CD4-positive, alpha-beta T cell treated with Interleukin-2 at 100 ng/mL for 4 hours (primary cell): Measurements from ENCODE around the gene SLC39A11.

ENCODE experiments used
- DNase-seq: peaks from one replicate; pipeline ENCODE4 v3.0.0-alpha.2; 2020; ENCODE audit warnings: low spot score

Gene SLC39A11

DNA sequence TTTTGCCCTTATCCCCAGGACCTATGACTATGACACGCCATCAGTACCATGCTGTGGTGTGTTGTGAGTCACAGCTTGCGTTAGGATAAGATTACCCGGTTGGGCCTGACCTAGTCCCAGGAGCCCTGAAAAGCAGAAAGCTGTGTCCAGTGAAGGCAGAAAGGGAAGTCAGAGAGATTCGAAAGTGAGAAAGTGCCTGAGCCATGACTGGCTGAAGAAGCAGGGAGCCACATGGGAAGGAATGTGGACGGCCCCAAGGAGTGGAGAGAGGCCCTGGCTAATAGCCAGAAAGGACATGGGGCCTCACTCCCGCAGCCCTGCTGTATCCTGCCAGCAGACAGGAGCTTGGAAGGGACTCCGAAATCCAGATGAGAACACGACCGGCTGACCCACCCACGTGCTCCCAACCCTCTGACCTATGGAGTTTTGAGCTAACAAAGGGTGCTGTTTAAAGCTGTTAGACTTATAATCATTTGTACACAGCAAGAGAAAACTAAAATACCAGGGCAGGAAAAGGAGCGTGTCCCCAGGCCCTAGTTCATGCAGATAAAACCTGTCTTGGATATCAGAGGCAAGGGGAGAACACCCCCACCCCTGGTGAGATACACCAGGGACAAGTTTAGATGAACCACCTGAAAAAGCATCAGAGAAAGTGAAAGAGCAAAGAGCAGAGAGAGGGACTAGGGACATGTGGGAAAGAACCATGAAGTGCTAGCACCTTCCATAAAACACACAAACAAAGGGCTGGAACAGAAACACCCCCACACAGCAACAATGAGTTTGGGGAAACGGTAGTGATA lies 115.3 kb downstream of the SLC39A11 start:
- DNase-seq = peak; percentile 4

DNA sequence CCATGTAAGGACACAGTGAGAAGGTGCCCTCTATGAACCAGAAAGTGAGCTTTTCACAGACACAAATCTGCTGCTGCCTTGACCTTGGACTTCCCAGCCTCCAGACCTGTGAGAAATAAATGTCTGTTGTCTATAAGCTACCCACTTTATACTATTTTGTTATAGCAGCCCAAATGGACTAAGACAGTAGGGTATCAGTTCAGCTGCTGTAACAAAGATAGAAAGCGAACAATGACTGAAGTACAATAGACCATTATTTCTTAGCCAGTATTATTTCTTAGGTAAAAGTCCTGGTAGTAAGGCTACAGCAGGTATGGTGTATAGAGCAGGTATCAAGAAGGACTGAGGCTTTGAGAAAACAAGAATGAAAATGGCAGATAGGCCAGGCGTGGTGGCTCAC lies 117.0 kb downstream of the SLC39A11 start:
- DNase-seq = no peak

DNA sequence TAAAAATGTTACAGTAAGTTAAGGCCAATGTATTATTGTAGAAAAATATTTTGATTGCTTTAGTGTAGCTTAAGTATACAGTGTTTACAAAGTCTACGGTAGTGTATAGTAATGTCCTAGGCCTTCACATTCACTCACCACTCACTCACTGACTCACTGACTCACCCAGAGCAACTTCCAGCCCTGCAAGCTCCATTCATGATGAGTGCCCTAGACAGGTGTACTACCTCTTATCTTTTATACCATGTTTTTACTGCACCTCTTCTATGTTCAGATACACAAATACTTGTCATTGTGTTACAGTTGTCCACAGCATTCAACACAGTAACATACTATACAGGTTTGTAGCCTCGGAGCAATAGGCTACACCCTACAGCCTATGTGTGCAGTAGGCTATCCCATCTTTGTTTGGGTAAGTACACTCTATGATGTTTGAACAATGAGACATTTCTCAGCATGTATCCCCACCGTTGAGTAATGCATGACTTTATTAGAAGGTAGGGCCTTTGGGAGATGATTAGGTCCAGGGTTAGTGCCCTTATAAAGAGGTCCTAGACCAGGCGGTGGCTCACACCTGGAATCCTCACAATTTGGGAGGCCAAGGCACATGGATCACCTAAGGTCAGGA lies 117.8 kb downstream of the SLC39A11 start:
- no peak for DNase-seq

DNA sequence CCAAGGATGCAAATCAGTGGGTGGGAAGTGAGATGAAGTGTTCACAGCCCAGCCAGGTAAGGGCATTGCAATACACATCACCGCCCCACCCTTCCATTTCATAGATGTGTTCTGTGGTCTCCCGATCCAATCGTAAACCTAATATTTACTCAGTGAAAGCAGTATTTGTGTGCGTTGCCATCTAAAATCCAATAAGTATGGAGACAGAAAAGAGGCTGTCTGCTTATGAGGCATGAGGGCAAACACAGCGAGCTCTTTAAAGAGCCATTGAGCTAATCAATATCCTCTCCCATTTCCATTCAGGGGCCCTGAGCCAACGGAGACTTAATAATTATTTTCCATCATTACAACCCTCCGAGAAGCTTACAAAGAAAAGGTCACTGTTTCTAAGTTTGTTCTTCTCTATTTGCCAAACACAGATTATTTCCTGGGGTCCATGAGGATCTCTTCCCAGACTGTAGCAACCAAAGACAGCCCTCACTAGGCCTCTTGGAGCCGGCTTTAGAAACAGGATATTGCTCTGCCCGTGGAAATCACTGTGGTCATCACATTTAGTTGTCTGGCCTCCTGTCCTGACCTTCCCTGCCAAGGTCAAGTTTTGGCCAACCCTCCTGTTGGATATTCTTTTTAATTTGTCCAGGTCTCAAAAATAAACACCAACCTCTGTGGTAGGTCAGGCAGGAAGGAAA lies 120.1 kb downstream of the SLC39A11 start:
- no peak for DNase-seq

DNA sequence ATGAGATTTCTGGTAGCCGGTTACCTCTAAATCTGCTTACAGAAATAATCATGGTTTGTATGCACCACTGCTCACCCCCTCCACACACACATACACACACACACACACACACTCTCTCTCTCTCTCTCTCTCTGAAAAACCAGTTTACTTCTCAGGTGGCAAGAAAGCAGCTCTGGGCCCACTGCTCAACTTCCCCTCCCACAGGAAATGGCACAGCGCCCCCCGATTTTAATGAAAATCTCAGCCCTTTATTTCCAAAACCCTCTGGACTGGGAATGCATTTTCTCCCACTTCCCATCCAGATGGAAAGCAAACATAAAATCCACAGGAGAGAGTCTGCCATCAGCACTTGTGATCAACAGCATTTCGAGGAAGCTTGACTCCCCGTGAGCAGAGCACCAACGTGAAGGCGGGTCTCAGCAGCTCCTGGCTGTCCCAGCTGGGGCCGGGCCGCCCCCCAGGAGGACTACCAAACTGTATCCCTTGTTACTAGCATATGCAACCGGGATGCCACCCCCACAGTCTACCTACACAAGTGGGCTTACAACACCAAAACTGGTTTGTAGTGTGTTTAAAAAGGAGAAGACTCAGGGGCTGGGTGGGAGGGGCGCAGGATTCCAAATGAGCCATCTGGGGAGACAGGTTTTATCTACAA lies 121.1 kb downstream of the SLC39A11 start:
- DNase-seq = no peak

DNA sequence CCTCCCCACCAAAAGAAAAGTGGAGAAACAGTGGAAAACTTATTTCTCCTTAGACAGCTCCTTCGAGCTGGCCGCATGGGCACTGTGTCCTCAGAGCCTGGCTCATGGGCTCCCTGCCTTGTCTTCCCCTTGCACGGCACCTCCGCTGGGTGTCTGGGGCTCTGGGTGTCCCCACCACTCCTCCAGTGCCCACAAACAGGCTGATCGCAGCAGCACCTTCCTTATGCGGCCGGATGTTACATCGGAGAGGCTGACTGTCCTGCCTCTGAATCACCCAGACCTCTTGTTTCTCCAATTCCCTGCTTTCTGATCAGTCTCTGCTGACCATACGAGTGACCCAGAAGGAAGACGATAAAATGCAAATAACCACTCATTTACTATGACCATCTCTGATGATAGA lies 121.7 kb downstream of the SLC39A11 start:
- DNase-seq = no peak

DNA sequence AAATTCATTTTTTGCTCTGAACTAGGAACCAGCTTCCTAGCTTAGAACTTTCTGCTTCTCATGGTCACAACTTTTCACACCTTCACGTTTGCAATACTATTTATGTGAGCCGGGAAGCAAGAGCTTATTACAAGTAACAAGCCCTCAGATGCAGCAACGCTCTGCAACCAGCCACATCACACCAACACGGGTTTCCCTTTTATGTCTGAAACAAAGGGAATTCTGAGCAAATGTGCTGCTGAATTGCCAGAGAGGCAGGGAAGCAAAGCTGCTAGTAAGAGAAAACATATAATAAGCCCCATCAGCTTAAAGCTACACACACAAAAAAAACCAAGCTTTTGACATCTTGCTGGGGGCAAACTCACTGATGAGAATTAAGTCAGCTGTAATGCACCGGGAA lies 122.2 kb downstream of the SLC39A11 start:
- no peak for DNase-seq

DNA sequence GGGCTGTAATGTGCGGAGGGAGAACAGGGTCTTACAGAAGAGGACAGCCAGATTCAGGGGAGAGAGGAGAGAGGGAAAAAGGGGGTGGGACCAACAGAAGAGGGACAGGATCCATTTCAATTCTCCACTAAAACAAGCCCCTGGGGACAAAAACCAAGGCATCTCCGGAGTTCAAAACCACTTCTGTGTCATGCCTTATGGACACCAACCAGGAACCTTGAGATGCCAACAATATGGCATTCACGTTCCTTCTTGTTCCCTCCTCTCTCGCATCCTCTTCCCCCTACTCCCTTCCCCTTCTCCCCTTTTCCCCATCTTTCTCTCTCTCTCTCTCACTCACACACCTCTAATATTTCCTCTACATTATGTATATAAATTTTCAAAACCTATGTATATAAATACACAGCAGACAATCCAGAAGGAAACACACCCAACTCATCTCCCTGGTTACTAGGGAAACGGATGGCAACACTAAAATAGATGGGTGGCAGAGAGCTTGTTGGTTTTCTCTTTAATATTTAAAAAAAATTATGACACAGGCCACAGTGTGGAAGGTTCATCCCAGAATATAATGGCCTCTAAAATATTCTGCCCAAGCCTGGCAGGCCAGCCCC lies 123.1 kb downstream of the SLC39A11 start:
- DNase-seq = no peak

DNA sequence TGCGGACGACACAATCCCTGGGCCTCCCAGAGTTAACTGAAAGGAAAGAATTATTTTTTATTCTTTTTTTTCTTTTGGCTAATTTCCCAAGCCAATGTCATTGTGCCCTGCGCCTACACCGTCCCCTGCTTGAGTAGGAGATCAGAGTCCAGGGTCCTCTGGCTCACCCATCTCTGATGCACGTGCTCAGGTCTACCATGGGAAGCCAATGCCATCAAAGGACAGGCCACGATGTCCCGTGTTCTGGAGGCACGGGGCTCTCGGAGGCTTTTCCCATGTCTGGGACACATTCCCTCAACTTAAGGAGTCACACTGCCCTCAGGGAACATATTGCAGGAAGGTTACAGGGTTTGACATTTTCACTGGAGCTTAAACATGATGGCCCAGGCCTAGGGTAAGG lies 123.7 kb downstream of the SLC39A11 start:
- no peak for DNase-seq

DNA sequence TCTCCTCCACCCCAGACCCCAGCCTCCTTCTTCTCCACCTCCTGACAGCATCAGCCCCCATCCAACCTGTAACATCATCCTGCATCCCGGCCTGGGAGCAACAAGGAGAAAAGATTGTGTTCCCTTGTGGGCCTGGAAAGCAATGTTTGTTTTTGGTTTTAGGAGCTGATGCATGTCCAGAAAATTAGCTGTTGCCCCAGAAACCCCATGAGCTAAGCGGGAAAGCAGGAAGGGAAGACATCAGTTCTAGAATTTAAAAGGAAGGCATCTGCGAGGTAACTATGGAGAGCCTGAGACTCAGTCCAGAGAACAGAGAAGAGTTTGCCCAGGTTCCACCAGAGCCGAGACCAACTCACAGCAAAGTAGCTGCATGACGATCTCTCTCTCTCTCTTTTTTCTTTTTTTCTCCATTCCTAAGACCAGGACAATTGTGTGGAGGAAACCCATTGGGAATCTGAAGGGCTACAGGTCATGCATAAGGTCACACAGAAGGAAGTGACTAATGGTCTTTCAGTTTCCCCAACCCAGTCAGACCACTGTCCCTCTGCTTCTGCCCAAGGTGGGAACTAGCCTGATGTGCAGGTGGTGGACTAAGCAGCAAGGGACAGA lies 124.4 kb downstream of the SLC39A11 start:
- no peak for DNase-seq

DNA sequence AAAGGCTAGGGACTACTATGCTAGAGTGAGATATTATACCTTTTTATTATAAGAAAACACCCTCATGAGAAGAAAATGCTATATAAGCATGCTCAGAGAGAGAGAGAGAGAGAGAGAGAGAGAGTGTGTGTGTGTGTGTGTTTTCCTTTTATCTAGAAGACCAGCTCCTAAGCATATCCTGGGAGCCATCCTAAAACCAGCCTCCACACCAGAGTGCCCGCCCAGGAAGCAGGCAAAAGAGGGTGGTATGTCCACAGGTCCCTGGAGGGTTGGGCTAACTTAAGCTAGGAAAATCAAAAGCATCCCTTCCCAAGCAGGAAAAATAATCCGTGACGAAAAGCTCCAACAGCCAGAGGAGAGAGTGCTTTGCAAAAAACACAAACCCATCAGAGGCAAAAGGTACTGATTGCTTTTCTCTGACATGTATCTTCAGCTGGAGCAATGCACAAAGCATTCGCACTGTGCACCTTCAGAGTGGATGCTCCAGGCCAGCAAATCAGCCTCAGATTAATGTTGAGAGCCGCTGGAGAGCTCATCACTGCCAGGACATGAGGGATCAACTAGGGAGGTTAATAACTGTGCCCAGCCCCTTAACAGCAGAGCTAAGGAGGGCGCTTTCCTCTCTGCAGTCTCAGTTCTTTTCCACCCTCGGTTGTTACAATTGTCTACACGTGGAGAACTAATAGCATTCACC lies 125.1 kb downstream of the SLC39A11 start:
- no peak for DNase-seq

DNA sequence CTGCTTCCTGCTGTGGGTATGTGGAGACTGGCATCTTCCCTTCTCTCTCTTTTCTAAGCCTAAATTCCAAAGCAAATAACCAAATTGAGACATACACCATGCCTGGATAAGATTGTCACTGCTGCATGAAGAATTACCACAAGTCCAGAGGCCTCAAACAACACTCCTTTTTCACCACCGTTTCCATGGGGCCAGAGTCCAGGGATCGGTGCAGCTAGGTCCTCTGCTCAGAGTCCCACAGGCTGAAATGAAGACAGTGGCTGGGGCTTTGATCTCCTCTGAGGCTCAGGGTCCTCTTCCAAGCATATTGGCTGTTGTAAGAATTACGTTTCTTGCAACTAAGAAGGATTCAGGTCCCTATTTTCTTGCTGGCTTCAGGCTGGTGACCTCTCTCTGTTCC lies 130.4 kb downstream of the SLC39A11 start:
- DNase-seq = no peak

DNA sequence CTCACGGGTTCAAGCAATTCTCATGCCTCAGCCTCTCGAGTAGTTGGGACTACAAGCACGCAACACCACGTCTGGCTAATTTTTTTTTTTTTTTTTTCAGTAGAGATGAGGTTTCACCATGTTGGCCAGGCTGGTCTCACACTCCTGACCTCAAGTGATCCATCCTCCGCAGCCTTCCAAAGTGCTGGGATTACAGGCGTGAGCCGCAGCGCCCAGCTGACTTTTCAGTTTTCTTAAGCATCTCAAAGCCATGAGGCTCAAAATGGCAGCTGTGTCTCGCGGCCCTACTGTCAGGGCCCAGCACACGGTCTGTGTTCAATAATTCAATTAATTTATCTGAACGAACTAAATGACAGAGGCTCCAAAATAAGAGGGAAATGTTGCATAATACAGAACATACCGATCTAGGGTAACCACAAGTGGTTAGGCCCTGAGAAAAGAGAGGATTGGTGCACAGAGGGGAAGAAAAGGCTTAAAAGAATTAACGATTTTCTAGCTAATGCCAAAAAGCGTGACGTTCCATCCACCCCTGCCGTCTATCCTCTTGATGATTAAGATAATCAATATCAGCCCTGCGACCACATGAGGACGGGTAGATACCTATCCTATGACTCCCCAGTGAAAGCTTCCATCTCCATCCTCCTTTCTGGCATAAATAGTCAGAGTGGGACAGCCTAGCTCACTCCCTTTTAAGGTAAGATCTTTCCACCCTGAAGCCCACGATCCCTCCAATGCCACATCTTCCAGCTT lies 136.9 kb downstream of the SLC39A11 start:
- no peak for DNase-seq

DNA sequence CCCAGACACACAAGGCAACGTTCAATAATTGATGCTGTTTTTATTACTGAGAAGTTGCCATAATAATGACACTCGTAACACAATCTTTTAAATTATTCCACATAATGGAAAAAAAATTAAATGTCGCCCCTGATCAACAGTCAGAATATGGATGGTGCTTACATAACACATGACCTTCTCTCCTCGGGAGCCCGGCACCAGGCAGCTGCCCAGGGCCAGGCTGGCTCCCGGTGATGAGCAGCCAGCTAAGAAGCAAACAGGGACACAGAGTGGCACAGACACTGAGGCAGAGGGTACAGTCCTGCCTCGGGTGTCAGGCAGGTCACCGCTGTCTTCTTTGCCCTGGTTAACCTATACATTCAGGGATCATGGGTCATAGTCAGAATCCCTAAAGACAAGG lies 137.9 kb downstream of the SLC39A11 start:
- no peak for DNase-seq

DNA sequence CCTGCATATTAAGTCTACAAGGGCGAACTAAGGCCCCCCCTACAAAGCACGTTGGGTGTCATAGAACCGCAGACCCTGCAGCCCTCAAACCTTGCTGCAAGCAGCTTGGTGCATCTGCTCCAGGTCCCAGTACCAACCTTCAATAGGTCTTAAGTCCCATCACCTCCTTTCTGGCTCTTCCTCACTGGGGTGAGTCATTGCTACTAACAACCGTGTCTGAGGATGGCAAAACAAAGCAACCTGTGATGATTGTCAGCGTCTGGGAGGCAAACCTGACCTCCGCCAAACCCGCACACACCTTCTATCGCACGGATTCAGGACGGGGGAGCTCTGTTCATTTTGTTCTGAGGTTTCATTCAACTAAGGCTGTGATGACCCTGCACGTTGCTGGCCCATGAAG lies 138.9 kb downstream of the SLC39A11 start:
- no peak for DNase-seq

DNA sequence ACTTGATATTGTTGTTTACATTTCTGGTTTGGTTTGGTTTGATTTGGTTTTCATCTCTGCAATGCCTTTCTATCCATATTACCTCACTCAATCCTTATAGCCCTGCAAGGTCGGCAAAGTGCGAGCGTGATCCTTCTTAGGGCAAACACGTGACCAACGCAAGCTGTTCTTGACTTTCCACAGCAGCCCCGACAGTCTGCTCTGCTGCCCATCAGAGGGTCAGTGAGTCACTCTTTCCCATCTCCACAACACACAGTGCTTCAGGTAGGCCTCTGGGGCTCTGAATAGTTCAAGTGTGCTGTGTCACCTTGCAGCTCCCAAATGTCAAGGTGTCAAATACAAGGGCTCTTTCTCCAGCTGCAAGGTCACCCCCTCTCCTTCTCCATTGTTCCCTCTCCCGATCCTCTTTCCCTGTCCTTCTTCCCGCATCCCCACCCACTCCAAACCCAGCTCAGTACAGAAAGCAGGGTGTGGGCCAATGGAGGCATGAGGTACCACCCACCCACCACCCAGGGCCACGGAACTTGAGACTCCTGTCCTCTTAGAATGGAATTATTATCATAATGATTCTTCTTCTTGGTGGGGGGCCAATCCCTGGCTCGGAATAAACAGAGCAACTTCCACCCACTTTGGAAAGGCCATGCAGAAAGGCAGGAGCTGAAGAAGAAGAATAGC lies 139.7 kb downstream of the SLC39A11 start:
- DNase-seq = no peak

DNA sequence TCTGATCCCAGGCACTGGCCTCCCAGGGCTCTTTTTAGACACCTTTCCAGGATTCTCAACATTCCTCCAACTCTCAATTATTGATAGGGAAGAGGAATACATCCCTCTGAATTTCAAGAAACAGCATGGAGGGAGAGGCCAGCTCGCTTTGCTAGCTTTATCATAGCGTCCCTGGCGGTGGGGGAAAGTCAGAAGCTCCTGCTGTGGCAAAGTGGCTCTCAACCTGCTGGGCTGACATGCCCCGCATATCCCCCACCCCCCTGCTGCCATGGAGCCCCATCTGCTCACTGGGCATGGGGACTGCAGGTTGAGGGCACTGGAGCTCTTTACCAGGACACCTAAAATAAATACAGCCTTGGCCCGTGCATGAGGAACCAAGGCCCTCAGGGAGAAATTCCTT lies 140.3 kb downstream of the SLC39A11 start:
- DNase-seq = no peak

DNA sequence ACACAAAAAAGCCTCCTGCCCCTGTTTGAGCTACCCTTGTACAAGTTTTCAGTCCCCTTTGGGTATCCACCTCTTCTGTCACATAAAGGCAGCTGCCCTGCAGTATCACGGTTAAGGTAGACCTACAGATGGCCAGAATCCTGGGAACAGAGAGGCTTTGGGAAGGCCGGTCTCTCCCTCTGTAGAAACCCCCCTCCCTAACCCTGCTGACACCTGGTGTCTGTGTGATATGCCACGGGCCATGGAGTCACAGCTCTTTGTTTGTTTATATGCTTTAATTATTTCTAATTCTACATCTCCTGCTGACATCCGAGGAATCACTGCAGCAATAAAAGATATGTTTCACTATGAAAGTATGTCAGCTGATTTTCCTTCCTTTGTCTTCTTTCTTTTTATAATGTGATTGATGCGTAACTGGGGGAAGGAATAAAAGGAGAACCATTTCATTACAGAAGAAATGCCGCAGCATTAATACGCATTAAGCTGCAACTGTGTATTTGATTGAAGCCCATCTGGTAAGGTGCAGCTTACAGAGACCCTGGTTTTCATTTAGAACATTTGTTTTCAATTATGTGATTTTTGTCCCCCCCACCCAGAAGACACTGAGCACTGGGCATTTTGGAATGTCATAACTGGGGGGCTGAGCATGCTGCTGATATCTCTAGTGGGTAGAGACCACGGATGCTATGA lies 142.1 kb downstream of the SLC39A11 start:
- no peak for DNase-seq

DNA sequence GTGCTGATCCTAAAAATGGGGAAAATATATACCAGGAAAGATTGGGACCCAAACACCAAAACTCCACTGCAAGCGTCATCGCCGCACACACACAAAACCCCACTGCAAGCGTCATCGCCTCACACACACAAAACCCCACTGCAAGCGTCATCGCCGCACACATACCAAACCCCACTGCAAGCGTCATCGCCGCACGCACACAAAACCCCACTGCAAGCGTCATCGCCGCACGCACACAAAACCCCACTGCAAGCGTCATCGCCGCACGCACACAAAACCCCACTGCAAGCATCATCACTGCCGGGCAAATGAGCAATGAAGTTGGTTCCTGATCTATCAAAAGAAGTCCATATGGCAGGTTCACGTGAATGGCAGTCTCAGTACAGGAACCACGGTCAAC lies 144.4 kb downstream of the SLC39A11 start:
- DNase-seq = no peak
